ENCODE results near the gene IRF2BP1. TPM values are rescaled to one million over a fixed set of nuclear protein-coding genes. Genes with fewer than 3 reads are reported as not detected.
"Not testable (repeated sequence)": the region's sequence is repeated elsewhere in the genome, so short reads cannot be mapped to it uniquely, and the experiment has no call there.

IRF2BP1 gene
- total and polyA plus RNA-seq, 10 donors: 10.0 to 29.4 (median 22.5) TPM

DNA sequence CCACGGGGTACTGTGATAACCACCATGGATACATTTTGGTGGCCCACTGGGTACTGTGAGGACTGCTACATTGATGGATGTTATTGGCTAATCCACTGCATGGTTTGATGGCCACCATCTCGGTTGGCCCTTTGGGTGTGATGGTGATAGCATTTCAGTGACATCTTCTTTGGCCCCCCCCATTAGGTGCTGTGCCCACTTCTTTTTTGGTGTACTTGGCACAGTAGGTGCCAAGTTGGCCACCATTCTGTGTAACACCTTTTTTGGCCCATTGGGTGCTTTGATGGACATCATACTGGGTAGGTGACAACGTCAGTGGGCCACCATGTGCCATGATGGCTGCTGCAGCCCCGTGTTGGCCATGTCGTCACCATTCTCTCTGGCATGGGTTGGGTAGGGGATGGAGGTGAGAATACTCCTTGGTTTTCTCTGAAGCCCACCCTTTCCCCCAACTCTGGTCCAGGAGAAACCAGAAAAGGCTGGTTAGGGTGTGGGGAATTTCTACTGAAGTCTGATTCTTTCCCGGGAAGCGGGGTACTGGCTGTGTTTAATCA is 12.6 kb downstream of the IRF2BP1 start:
- peaks cover 0 to 17% (median 12%) of the 10 kb centered on the region in 6 donors for H3K4me1 ChIP-seq
- no peak for DNase-seq
- H3K36me3 ChIP-seq: no peaks in the 10 kb centered on the region
- 84 to 95% (median 91%) methylated on average over 7 of the region's 7 CpGs for WGBS, 5 donors
- no peak for TF ChIP-seq POLR2A (IDR thresholded peaks at IDR 0.05)
- TF ChIP-seq, protein P1, sequence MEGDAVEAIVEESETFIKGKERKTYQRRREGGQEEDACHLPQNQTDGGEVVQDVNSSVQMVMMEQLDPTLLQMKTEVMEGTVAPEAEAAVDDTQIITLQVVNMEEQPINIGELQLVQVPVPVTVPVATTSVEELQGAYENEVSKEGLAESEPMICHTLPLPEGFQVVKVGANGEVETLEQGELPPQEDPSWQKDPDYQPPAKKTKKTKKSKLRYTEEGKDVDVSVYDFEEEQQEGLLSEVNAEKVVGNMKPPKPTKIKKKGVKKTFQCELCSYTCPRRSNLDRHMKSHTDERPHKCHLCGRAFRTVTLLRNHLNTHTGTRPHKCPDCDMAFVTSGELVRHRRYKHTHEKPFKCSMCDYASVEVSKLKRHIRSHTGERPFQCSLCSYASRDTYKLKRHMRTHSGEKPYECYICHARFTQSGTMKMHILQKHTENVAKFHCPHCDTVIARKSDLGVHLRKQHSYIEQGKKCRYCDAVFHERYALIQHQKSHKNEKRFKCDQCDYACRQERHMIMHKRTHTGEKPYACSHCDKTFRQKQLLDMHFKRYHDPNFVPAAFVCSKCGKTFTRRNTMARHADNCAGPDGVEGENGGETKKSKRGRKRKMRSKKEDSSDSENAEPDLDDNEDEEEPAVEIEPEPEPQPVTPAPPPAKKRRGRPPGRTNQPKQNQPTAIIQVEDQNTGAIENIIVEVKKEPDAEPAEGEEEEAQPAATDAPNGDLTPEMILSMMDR (IDR thresholded peaks at IDR 0.05 in 8 of 11, conservative IDR thresholded peaks at IDR 0.05 in 3 of 11): no peak
- no peak for TF ChIP-seq POLR2AphosphoS5 (IDR thresholded peaks at IDR 0.05)
- H3K9me3 ChIP-seq: no peaks in the 10 kb centered on the region
- no peak overlapping the region for H3K4me3 ChIP-seq
- intact Hi-C loops (cut with DNase I; ENCODE audit: low total_unique reads): no loop called here
- H3K27ac ChIP-seq: no peak overlapping the region
- H3K27me3 ChIP-seq (replicated peaks in 1 of 7): peaks cover 0 to 35% (median 6%) of the 10 kb centered on the region in 7 donors

DNA sequence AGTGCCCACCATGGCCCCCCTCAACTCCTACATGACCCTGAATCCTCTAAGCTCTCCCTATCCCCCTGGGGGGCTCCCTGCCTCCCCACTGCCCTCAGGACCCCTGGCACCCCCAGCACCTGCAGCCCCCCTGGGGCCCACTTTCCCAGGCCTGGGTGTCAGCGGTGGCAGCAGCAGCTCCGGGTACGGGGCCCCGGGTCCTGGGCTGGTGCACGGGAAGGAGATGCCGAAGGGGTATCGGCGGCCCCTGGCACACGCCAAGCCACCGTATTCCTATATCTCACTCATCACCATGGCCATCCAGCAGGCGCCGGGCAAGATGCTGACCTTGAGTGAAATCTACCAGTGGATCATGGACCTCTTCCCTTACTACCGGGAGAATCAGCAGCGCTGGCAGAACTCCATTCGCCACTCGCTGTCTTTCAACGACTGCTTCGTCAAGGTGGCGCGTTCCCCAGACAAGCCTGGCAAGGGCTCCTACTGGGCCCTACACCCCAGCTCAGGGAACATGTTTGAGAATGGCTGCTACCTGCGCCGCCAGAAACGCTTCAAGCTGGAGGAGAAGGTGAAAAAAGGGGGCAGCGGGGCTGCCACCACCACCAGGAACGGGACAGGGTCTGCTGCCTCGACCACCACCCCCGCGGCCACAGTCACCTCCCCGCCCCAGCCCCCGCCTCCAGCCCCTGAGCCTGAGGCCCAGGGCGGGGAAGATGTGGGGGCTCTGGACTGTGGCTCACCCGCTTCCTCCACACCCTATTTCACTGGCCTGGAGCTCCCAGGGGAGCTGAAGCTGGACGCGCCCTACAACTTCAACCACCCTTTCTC is 13.6 kb downstream of the IRF2BP1 start:
- DNase-seq: no peak
- Histone ChIP-seq H3K9me3 (no peaks in the 10 kb centered on the region), H3K27me3 (replicated peaks in 1 of 7) (peaks cover 0 to 26% (median 6%) of the 10 kb centered on the region in 7 donors), H3K4me3 (no peak overlapping the region), H3K36me3 (no peaks in the 10 kb centered on the region), H3K27ac (no peak overlapping the region), H3K4me1 (peaks cover 0 to 14% (median 11%) of the 10 kb centered on the region in 6 donors)
- WGBS, 5 donors: 83 to 96% (median 92%) methylated on average over 23 to 34 of the region's 34 CpGs
- intact Hi-C loops (cut with DNase I; ENCODE audit: low total_unique reads): no loop called here
- TF ChIP-seq, protein P1 (IDR thresholded peaks at IDR 0.05 in 8 of 11, conservative IDR thresholded peaks at IDR 0.05 in 3 of 11): no peak
- TF ChIP-seq POLR2A (IDR thresholded peaks at IDR 0.05): no peak
- TF ChIP-seq POLR2AphosphoS5 (IDR thresholded peaks at IDR 0.05): no peak

GRCh38 chr19:45870798-45871197 is 15.1 kb downstream of the IRF2BP1 start:
- intact Hi-C loops (cut with DNase I; ENCODE audit: low total_unique reads): no loop called here
- Histone ChIP-seq H3K9me3 (no peaks in the 10 kb centered on the region), H3K27me3 (replicated peaks in 1 of 7) (peaks cover 0 to 13% (median 0%) of the 10 kb centered on the region in 7 donors), H3K27ac (no peak overlapping the region), H3K36me3 (no peaks in the 10 kb centered on the region), H3K4me3 (no peak overlapping the region), H3K4me1 (no peaks in the 10 kb centered on the region)
- DNase-seq: no peak
- WGBS, 5 donors: 77 to 88% (median 82%) methylated on average over 5 of the region's 5 CpGs
- TF ChIP-seq POLR2A (IDR thresholded peaks at IDR 0.05) (no peak), POLR2AphosphoS5 (IDR thresholded peaks at IDR 0.05) (no peak)
- TF ChIP-seq, protein P1 (IDR thresholded peaks at IDR 0.05 in 8 of 11, conservative IDR thresholded peaks at IDR 0.05 in 3 of 11): no peak

- intact Hi-C loops (cut with DNase I; ENCODE audit: low total_unique reads); H3K36me3 ChIP-seq; H3K9me3 ChIP-seq; DNase-seq; H3K4me3 ChIP-seq; H3K27ac ChIP-seq: not testable (repeated sequence)
- Histone ChIP-seq H3K27me3 (replicated peaks in 1 of 7) (peaks cover 0 to 28% (median 14%) of the 10 kb centered on the region in 7 donors), H3K4me1 (peaks cover 9 to 20% (median 19%) of the 10 kb centered on the region in 6 donors)
- WGBS, 5 donors: 78 to 88% (median 80%) methylated on average over 3 to 4 of the region's 4 CpGs
These were observed 18.7 kb downstream of the IRF2BP1 start for GRCh38 chr19:45867241-45867640.

Data from spleen (tissue), 11 donors.